Measurements from ENCODE around the gene CTSK.

CTSK gene

GRCh38 chr1:150760013-150760412, 48.0 kb downstream of the CTSK start:
- no peak for DNase-seq (ENCODE audit: low spot score)

- DNase-seq (ENCODE audit: low spot score), result no peak
Measured at GRCh38 chr1:150753416-150753815, 54.6 kb downstream of the CTSK start.

GRCh38 chr1:150751443-150751842, 56.6 kb downstream of the CTSK start:
- no peak for DNase-seq (ENCODE audit: low spot score)

- no peak for DNase-seq (ENCODE audit: low spot score)
Measured at GRCh38 chr1:150749720-150750311, 58.2 kb downstream of the CTSK start.

GRCh38 chr1:150748878-150749719, 59.0 kb downstream of the CTSK start:
- no peak for DNase-seq (ENCODE audit: low spot score)

All from activated CD4-positive, alpha-beta T cell treated with anti-CD3 and anti-CD28 coated beads, Interleukin-2, Interleukin-4, amounts not matched to agents 100 ng/mL and 50 ng/mL, durations not matched to agents 16 hours and 8 hours (primary cell).